Right lobe of liver (tissue), 6 donors: ENCODE measurements around the gene SLC25A51. TPM values are rescaled to one million over a fixed set of nuclear protein-coding genes. Genes with fewer than 3 reads are reported as not detected.
"Not testable (repeated sequence)": the region's sequence is repeated elsewhere in the genome, so short reads cannot be mapped to it uniquely, and the experiment has no call there.

Experiments
- ATAC-seq, 4 donors: fragments of 200-7000 bp; cut with Tn5 transposase; one replicate each; pipeline ENCODE4 v1.9.1; 2020; ENCODE audit warnings: mild to moderate bottlenecking in 4 of 4, moderate library complexity in 4 of 4
- DNase-seq, 3 donors: peaks; one replicate each; pipeline ENCODE4 v3.0.0-alpha.2; 2020
- H3K27ac ChIP-seq, 3 donors: fragments of 200-600 bp; one replicate each; pipeline ENCODE4 v1.8.0; 2022
- H3K27me3 ChIP-seq, 2 donors: fragments of 200-600 bp; one replicate each; pipeline ENCODE4 v1.8.0; 2022
- H3K36me3 ChIP-seq, 4 donors: fragments of 200-600 bp; sonication (generic) in 1 of 4; one replicate each; pipeline versions ENCODE4 v1.5.1 to v1.8.0; 2017 to 2022; ENCODE audit warnings: control low read depth in 1 of 4
- H3K4me1 ChIP-seq, 4 donors: fragments of 200-600 bp; sonication (generic) in 1 of 4; one replicate each; pipeline versions ENCODE4 v1.5.1 to v1.8.0; 2017 to 2022; ENCODE audit warnings: control low read depth in 1 of 4
- H3K4me3 ChIP-seq, 3 donors: fragments of 200-600 bp; one replicate each; pipeline ENCODE4 v1.8.0; 2022
- H3K9me3 ChIP-seq, 4 donors: fragments of 200-600 bp; sonication (generic) in 1 of 4; one replicate each; pipeline versions ENCODE4 v1.5.1 to v1.8.0; 2017 to 2022; ENCODE audit warnings: control low read depth in 1 of 4
- POLR2A ChIP-seq: fragments of 450-650 bp; IDR thresholded peaks from one replicate; pipeline ENCODE4 v1.6.1; 2017; ENCODE audit warnings: antibody characterized with exemption, mild to moderate bottlenecking
- WGBS: methylation state at CpG from one replicate; pipeline ENCODE4 v1.1.6; 2018; ENCODE audit warnings: low coverage, low lambda C conversion rate; ENCODE audit not compliant: insufficient coverage; ENCODE audit errors: missing lambda C conversion rate; 5-methylcytosine and 5-hydroxymethylcytosine counted together
- intact Hi-C, 2 donors: fragments of 100-400 bp; cut with DNase I; formaldehyde crosslinking; loops; one replicate each; pipeline versions ENCODE4 v1.11.2 to v1.14.1; 2022
- total RNA-seq, 6 experiments: library from RNA; depleted of rRNA in 2 of 6; stranded (reverse); fragments of >200 nt in 2 of 6; fragmentation: NEBNext Ultra II Directional in 3 of 6; extraction: Animal tissue kit (Norgen Biotek cat#: 25700) in 3 of 6; gene quantifications; one replicate each; pipeline versions ENCODE4 v1.1.0 to v1.2.4, GENCODE V29; 2016 to 2023
- TF ChIP-seq, protein P1 (sequence below), 4 donors: fragments of 200-600 bp in 3 of 4; fragments of 450-650 bp in 1 of 4; IDR thresholded peaks; one replicate each; pipeline versions ENCODE4 v1.5.1 to v1.8.0; 2016 to 2022; ENCODE audit warnings: antibody characterized with exemption in 4 of 4, mild to moderate bottlenecking in 2 of 4
- donor health status: DM: no; HTN: yes; CAD: no.
- donor health status: DM: no; HTN: no; CAD: no.
- donor health status: DM: no; HTN: no; CAD: no.
- donor health status: DM: no; HTN: yes; CAD: no.
- donor health status: DM: no; HTN: yes; CAD: no.

The SLC25A51 gene
- total RNA-seq, 6 experiments from 2014 or later = 5.4 to 10.1 (median 7.9) TPM

DNA sequence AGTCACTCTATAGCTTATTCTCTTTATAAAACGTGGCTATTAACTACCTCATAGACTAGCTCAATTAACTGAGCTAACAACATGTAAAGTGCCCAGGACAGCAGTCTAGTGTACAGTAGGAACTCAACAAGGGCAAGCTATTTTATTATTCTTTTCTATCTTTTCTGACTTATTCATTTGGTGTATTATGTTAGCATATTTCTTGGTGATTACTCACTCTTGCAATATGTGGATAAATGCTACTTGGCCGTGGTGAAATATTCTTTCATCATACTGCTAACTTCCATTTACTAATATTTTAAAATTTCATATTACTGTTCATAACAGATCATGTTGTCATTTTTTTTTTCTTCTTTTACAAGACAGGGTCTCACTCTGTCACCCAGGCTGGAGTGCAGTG is 4.9 kb downstream of the SLC25A51 start:
- Histone ChIP-seq H3K4me1 (peaks cover 0 to 9% (median 0%) of the 10 kb centered on the region in 4 donors), H3K9me3 (no peaks in the 10 kb centered on the region), H3K27ac (no peak overlapping the region), H3K27me3 (no peaks in the 10 kb centered on the region), H3K4me3 (no peak overlapping the region), H3K36me3 (peaks cover 0 to 25% (median 5%) of the 10 kb centered on the region in 4 donors)
- ATAC-seq (no peak), DNase-seq (no peak)
- intact Hi-C loops = no loop called here
- TF ChIP-seq POLR2A = no peak
- TF ChIP-seq, protein P1, sequence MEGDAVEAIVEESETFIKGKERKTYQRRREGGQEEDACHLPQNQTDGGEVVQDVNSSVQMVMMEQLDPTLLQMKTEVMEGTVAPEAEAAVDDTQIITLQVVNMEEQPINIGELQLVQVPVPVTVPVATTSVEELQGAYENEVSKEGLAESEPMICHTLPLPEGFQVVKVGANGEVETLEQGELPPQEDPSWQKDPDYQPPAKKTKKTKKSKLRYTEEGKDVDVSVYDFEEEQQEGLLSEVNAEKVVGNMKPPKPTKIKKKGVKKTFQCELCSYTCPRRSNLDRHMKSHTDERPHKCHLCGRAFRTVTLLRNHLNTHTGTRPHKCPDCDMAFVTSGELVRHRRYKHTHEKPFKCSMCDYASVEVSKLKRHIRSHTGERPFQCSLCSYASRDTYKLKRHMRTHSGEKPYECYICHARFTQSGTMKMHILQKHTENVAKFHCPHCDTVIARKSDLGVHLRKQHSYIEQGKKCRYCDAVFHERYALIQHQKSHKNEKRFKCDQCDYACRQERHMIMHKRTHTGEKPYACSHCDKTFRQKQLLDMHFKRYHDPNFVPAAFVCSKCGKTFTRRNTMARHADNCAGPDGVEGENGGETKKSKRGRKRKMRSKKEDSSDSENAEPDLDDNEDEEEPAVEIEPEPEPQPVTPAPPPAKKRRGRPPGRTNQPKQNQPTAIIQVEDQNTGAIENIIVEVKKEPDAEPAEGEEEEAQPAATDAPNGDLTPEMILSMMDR (IDR thresholded peaks at IDR 0.05) = no peak
- whole genome bisulfite sequencing = 76% methylated on average over 2 of the region's 2 CpGs

DNA sequence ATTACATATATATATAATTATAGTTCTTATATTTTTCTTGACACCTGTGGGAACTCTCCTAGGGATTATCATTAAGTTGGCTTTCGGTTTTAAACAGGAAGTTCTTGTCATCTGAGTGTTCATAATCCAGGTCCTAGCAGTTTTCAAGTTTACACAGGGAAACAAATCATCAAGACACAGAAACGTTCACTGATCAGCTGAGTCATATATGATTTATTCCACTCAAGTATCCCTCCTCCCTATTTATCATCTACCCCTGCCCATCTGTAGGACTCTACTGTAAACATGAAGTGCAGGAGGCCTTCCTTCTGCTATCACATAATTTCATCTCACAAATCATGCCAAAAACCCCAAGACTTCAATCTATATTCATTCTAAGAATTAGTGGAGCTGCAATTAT is 6.3 kb downstream of the SLC25A51 start:
- Histone ChIP-seq H3K27ac (no peak overlapping the region), H3K27me3 (no peaks in the 10 kb centered on the region), H3K9me3 (no peaks in the 10 kb centered on the region), H3K4me1 (peaks cover 0 to 2% (median 0%) of the 10 kb centered on the region in 4 donors), H3K36me3 (peaks cover 0 to 32% (median 5%) of the 10 kb centered on the region in 4 donors), H3K4me3 (no peak overlapping the region)
- TF ChIP-seq, protein P1 (IDR thresholded peaks at IDR 0.05) = no peak
- no peak for TF ChIP-seq POLR2A
- DNase-seq = no peak
- WGBS = 43% methylated on average over 2 of the region's 2 CpGs
- ATAC-seq = no peak
- intact Hi-C loops = no loop called here

DNA sequence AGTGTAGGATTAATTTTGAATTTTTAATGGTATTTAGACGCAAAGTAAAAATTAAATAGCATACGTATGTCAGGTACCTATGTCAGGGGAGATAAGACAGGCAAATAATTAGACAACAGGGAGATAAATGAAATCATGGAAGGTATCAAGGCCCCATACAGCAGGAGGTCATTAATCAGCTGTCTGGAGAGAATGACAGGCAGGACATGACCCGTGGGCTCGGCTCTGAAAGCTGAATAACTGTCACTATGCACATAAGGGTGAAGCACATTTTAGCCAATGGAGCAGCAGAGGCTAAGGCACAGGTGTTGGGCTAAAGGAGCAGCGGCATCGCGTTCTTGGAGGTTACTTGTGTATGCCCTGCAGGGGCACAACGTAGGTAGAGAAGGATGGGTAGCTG is 11.9 kb downstream of the SLC25A51 start:
- intact Hi-C loops = no loop called here
- peaks cover 0 to 15% (median under 1%) of the 10 kb centered on the region in 4 donors for H3K36me3 ChIP-seq
- DNase-seq = no peak
- ATAC-seq = no peak
- no peaks in the 10 kb centered on the region for H3K27me3 ChIP-seq
- no peaks in the 10 kb centered on the region for H3K4me1 ChIP-seq
- no peak overlapping the region for H3K4me3 ChIP-seq
- no peaks in the 10 kb centered on the region for H3K9me3 ChIP-seq
- WGBS = 79% methylated on average over 8 of the region's 8 CpGs
- H3K27ac ChIP-seq = no peak overlapping the region
- TF ChIP-seq POLR2A = no peak
- TF ChIP-seq, protein P1 (IDR thresholded peaks at IDR 0.05) = no peak

DNA sequence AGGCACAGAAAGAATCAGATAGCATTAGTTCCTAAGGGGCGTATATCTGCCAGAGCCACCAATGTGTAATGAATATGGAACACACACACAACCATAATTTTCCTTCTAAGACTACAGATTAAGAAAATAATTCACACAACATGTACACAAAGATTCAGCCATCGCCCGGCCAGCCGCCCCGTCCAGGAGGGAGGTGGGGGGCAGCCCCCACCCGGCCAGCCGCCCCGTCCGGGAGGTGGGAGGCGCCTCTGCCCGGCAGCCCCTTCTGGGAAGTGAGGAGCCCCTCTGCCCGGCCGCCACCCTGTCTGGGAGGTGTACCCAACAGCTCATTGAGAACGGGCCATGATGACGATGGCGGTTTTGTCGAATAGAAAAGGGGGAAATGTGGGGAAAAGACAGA is 12.9 kb downstream of the SLC25A51 start:
- ATAC-seq, H3K27me3 ChIP-seq, H3K27ac ChIP-seq, H3K4me1 ChIP-seq, DNase-seq, H3K4me3 ChIP-seq, intact Hi-C loops, H3K36me3 ChIP-seq, H3K9me3 ChIP-seq: not testable (repeated sequence)
- 100% methylated on average over 1 of the region's 17 CpGs for WGBS

DNA sequence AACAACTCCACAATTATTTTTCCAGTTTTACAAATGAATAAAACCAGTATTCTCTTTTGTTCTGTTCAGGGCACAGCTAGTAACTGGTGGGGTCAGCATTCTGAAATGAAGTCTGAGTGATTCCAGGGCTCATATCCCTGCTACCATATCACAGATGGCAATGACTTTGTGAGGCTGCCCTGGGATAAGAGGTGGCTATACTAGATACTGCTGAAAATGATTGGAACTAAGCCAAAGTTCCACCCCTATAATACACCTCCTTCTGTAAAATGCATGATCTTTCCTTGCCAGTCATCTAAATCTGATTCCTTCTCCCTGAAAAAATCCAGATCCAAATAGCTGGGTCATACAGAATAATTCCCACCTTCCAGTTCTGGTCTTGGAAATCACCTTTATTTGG is 14.4 kb downstream of the SLC25A51 start:
- Histone ChIP-seq H3K9me3 (no peaks in the 10 kb centered on the region), H3K36me3 (peaks cover 0 to 7% (median 0%) of the 10 kb centered on the region in 4 donors), H3K27ac (no peak overlapping the region), H3K4me3 (no peak overlapping the region), H3K27me3 (no peaks in the 10 kb centered on the region), H3K4me1 (no peaks in the 10 kb centered on the region)
- TF ChIP-seq, protein P1 (IDR thresholded peaks at IDR 0.05) = no peak
- no peak for TF ChIP-seq POLR2A
- intact Hi-C loops = no loop called here
- DNase-seq = no peak
- ATAC-seq = no peak

DNA sequence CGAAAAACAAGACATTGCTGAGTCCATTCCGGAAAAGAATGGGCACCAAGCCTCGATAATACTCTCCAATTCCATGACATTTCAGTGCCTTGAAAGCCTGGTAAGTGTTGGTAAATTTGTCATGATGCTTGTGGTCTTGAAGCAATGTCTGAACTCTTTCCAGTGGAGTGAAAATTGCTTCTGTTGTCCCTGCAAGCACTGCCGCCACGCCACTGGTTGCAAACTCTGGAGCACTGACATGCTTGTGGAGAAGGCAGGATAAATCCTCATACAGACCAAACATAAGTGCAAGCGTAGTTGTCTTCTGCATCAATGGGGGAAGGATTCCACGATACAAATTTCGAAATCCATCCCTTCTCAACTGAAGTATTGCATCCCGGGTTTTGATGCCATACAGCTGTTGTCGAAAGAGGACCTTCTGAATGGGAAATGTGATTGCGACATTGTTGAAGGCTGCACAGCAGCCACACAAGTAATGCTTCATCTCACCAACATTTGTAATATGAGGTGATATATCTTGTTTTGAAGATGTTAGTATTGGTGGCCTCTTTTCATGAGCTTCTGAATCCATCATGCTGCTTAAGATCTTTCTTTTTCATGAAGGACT is 15.8 kb downstream of the SLC25A51 start:
- H3K27me3 ChIP-seq, H3K36me3 ChIP-seq, intact Hi-C loops, H3K4me3 ChIP-seq, H3K4me1 ChIP-seq, H3K9me3 ChIP-seq, ATAC-seq, DNase-seq, H3K27ac ChIP-seq: not testable (repeated sequence)
- 39% methylated on average over 3 of the region's 11 CpGs for WGBS
